Stimulated activated CD4-positive, alpha-beta T cell treated with anti-CD3 and anti-CD28 coated beads, Interleukin-1b, Interleukin-23, amount 100 ng/mL, for 24 hours (primary cell): ENCODE results near the gene CEACAM21.

Experiments used
- DNase-seq, 4 experiments: peaks; one replicate each; pipeline ENCODE4 v3.0.0-alpha.2; 2020; ENCODE audit warnings: low read depth in 4 of 4, low spot score in 1 of 4

The CEACAM21 gene

GRCh38 chr19:41616792-41617621 is 41.0 kb downstream of the CEACAM21 start:
- no peak for DNase-seq

GRCh38 chr19:41617941-41618730 is 42.2 kb downstream of the CEACAM21 start:
- DNase-seq = no peak

GRCh38 chr19:41619018-41619556 is 43.1 kb downstream of the CEACAM21 start:
- DNase-seq = no peak

- no peak for DNase-seq
Measured at GRCh38 chr19:41620171-41620570, 44.2 kb downstream of the CEACAM21 start.

- DNase-seq = no peak
Measured at GRCh38 chr19:41621226-41621625, 45.3 kb downstream of the CEACAM21 start.

GRCh38 chr19:41621654-41622053 is 45.7 kb downstream of the CEACAM21 start:
- no peak for DNase-seq

GRCh38 chr19:41623360-41623759 is 47.4 kb downstream of the CEACAM21 start:
- no peak for DNase-seq

- no peak for DNase-seq
Measured at GRCh38 chr19:41624515-41624914, 48.5 kb downstream of the CEACAM21 start.

- no peak for DNase-seq
Measured at GRCh38 chr19:41624937-41625336, 49.0 kb downstream of the CEACAM21 start.

- no peak for DNase-seq
Measured at GRCh38 chr19:41626278-41626677, 50.3 kb downstream of the CEACAM21 start.

- no peak for DNase-seq
Measured at GRCh38 chr19:41626877-41627276, 50.9 kb downstream of the CEACAM21 start, which contains the start of gene CEACAM4. Gene CEACAM4, minus strand, starts transcription at chr19:41627074. Its CDS starts 111 bp downstream, at chr19:41626963.

- DNase-seq = no peak
Measured at GRCh38 chr19:41627966-41628675, 52.2 kb downstream of the CEACAM21 start.
